K562 (cell line): ENCODE measurements around the gene CFAP141. TPM values are rescaled to one million over a fixed set of nuclear protein-coding genes. Genes with fewer than 3 reads are reported as not detected.

Experiments used
- BRCA1 ChIP-seq, 2 experiments: fragments of 450-650 bp in 1 of 2; sonication (generic) in 1 of 2; formaldehyde crosslinking in 1 of 2; IDR thresholded peaks; 2 replicates each; pipeline versions ENCODE4 v1.5.0 to v1.6.1; 2017 to 2020; ENCODE audit warnings: mild to moderate bottlenecking in 1 of 2, missing genetic modification reagents in 1 of 2
- CEBPB ChIP-seq: fragments of 450-650 bp; IDR thresholded peaks from 2 replicates; pipeline ENCODE4 v1.6.1; 2016; ENCODE audit warnings: missing genetic modification characterization, missing compliant biosample characterization
- CREB1 ChIP-seq, 2 experiments: sonication (generic) in 1 of 2; formaldehyde crosslinking in 1 of 2; IDR thresholded peaks; 2 replicates each; pipeline versions ENCODE4 v1.6.1 to v1.8.0; 2012 to 2022; ENCODE audit warnings: inconsistent platforms in 1 of 2, mild to moderate bottlenecking in 1 of 2, missing genetic modification reagents in 1 of 2, moderate library complexity in 1 of 2
- CREM ChIP-seq: IDR thresholded peaks from 2 replicates; pipeline ENCODE4 v1.6.1; 2014; ENCODE audit warnings: antibody characterized with exemption, low read depth
- CXXC5 ChIP-seq: fragments of 250-450 bp; sonication (Bioruptor Pico); IDR thresholded peaks from 2 replicates; pipeline ENCODE4 v1.8.0; 2022; ENCODE audit warnings: inconsistent platforms, mild to moderate bottlenecking, moderate library complexity
- ETS2 ChIP-seq: IDR thresholded peaks from 2 replicates; pipeline ENCODE4 v1.6.1; 2016; ENCODE audit warnings: borderline replicate concordance, missing genetic modification characterization, mild to moderate bottlenecking, moderate library complexity, missing compliant biosample characterization; ENCODE audit not compliant: poor library complexity, severe bottlenecking
- ETV5 ChIP-seq: sonication (generic); formaldehyde crosslinking; IDR thresholded peaks from 2 replicates; pipeline ENCODE4 v1.4.0; 2020; ENCODE audit warnings: low read depth, mild to moderate bottlenecking, missing genetic modification reagents
- GABPB1 ChIP-seq: sonication (generic); formaldehyde crosslinking; IDR thresholded peaks from 2 replicates; pipeline ENCODE4 v1.8.0; 2022; ENCODE audit warnings: mild to moderate bottlenecking, missing genetic modification reagents
- GTF2F1 ChIP-seq: IDR thresholded peaks from 2 replicates; pipeline ENCODE4 v1.6.1; 2011; ENCODE audit warnings: low read depth, low read length, improper control_type of control experiment
- MED1 ChIP-seq: sonication (generic); formaldehyde crosslinking; IDR thresholded peaks from 2 replicates; pipeline ENCODE4 v1.8.1; 2023; ENCODE audit warnings: missing genetic modification reagents, borderline replicate concordance
- NFIC ChIP-seq: fragments of 450-650 bp; IDR thresholded peaks from 2 replicates; pipeline ENCODE4 v1.6.1; 2017; ENCODE audit warnings: mild to moderate bottlenecking, inconsistent platforms
- NR3C1 ChIP-seq: sonication (generic); formaldehyde crosslinking; IDR thresholded peaks from 2 replicates; pipeline ENCODE4 v1.8.1; 2022; ENCODE audit warnings: missing genetic modification reagents
- POLR2B ChIP-seq: fragments of 450-650 bp; IDR thresholded peaks from 2 replicates; pipeline ENCODE4 v1.6.1; 2018; ENCODE audit warnings: low read depth; ENCODE audit not compliant: partially characterized antibody
- POLR2G ChIP-seq: fragments of 200-400 bp; formaldehyde crosslinking; IDR thresholded peaks from 2 replicates; pipeline ENCODE4 v1.6.1; 2017; ENCODE audit warnings: low read depth, mild to moderate bottlenecking, antibody characterized with exemption, low read length, moderate library complexity
- RBFOX2 ChIP-seq: fragments of 200-400 bp; formaldehyde crosslinking; IDR thresholded peaks from 2 replicates; pipeline ENCODE4 v1.6.1; 2017; ENCODE audit warnings: low read depth, mild to moderate bottlenecking, low read length, moderate library complexity
- RBM22 ChIP-seq: fragments of 200-400 bp; formaldehyde crosslinking; IDR thresholded peaks from 2 replicates; pipeline ENCODE4 v1.6.1; 2018; ENCODE audit warnings: low read length, low read depth; ENCODE audit not compliant: poor library complexity, severe bottlenecking
- SP1 ChIP-seq: sonication (generic); formaldehyde crosslinking; IDR thresholded peaks from 2 replicates; pipeline ENCODE4 v1.8.1; 2022; ENCODE audit warnings: mild to moderate bottlenecking, missing genetic modification reagents
- SREBF2 ChIP-seq: sonication (generic); formaldehyde crosslinking; IDR thresholded peaks from 2 replicates; pipeline ENCODE4 v1.4.0; 2020; ENCODE audit warnings: mild to moderate bottlenecking, missing genetic modification reagents
- ZBED1 ChIP-seq: IDR thresholded peaks from 2 replicates; pipeline ENCODE4 v1.6.1; 2014
- ZFP30 ChIP-seq: fragments of 250-450 bp; sonication (Bioruptor Pico); IDR thresholded peaks from 2 replicates; pipeline ENCODE4 v1.8.0; 2022; ENCODE audit warnings: moderate library complexity, mild to moderate bottlenecking, inconsistent platforms, borderline replicate concordance
- ZNF57 ChIP-seq: fragments of 450-650 bp; formaldehyde crosslinking; IDR thresholded peaks from 2 replicates; pipeline ENCODE4 v1.4.0; 2020; ENCODE audit warnings: mild to moderate bottlenecking, moderate library complexity
- ZNF586 ChIP-seq: fragments of 450-650 bp; formaldehyde crosslinking; conservative IDR thresholded peaks from 2 replicates; pipeline ENCODE4 v1.4.0; 2020; ENCODE audit warnings: mild to moderate bottlenecking, moderate library complexity
- polyA plus RNA-seq, 8 experiments: library from polyadenylated mRNA; depleted of rRNA in 4 of 8; stranded (reverse) in 5 of 8; unstranded in 3 of 8; fragments of >200 nt; fragmentation: Nextera tagmentation in 2 of 8; fragmentation: Illumina TruSeq in 1 of 8; extraction: Ambion mirVana in 2 of 8; extraction: Trizol in 1 of 8; gene quantifications; 2 replicates each; pipeline versions ENCODE4 v1.2.1 to v1.2.3, GENCODE V29; 2011 to 2014; ENCODE audit warnings: inconsistent platforms in 1 of 8, missing spikeins in 1 of 8
- total RNA-seq, 7 experiments: library from RNA; depleted of rRNA in 6 of 7; stranded (reverse); fragments of >200 nt in 6 of 7; fragmentation: Illumina TruSeq in 2 of 7; extraction: Trizol in 2 of 7; gene quantifications; 2 replicates each; pipeline versions ENCODE4 v1.2.1 to v1.2.3, GENCODE V29; 2011 to 2021; ENCODE audit warnings: low replicate concordance in 1 of 7
- TF ChIP-seq, protein P1 (sequence below), 2 experiments: IDR thresholded peaks; 2 replicates each; pipeline ENCODE4 v1.6.1; 2011; ENCODE audit warnings: borderline replicate concordance in 1 of 2, control low read depth in 1 of 2, low read depth in 1 of 2, low read length in 1 of 2, mild to moderate bottlenecking in 1 of 2, mixed read lengths in 1 of 2, moderate library complexity in 1 of 2; ENCODE audit not compliant: insufficient read depth in 1 of 2, insufficient read length in 1 of 2, poor library complexity in 1 of 2, severe bottlenecking in 1 of 2; ENCODE audit errors: extremely low read depth in 1 of 2
- TF ChIP-seq, protein P2 (sequence below): fragments of 250-450 bp; sonication (Bioruptor Pico); IDR thresholded peaks from 2 replicates; pipeline ENCODE4 v1.8.0; 2022; ENCODE audit warnings: inconsistent platforms

The CFAP141 gene
- total and polyA plus RNA-seq, 9 of the 15 experiments (the other 6 are each of a cell fraction or from before 2014, with no cell fraction given) = not detected

DNA sequence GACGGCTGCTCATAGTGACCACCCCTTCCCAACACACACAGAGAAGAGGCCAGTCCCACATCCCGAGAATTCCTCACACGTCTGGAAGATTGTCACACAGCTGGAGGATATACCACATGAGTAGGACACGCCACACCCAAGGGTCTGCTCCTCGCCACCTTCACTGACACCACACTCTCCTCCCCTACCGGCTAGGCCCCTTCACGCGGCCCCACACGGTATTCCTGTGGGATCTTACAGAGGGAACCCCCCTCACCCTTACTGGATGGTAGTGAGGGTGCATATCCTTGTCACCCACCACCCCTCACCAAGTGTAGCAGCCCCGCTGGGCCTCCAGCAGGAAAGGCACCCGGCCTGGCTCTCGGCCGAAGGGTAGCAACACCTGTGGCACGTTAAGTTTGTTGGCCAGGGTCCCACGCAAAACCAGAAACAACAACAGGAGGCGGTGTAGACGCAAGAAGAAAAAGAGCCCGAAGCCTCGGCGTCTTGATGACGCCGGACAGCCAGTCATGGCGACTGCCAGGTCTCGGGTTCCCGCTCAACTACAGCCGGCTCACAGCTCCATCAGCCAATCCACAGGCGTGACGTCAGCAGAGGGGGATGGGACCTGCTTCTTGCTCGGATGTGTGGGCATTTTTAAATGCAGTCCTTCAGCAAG lies 51.5 kb downstream of the CFAP141 start, which contains the start of gene NUP210L (continued):
- TF ChIP-seq, protein P1, sequence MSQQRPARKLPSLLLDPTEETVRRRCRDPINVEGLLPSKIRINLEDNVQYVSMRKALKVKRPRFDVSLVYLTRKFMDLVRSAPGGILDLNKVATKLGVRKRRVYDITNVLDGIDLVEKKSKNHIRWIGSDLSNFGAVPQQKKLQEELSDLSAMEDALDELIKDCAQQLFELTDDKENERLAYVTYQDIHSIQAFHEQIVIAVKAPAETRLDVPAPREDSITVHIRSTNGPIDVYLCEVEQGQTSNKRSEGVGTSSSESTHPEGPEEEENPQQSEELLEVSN (IDR thresholded peaks at IDR 0.05; ENCODE audit: borderline replicate concordance in 1 of 2, extremely low read depth in 1 of 2, insufficient read depth in 1 of 2, insufficient read length in 1 of 2, low read depth in 1 of 2, low read length in 1 of 2, poor library complexity in 1 of 2, severe bottlenecking in 1 of 2) = peak in 1 of 2 experiments; percentile 72
- peak; percentile 51 for TF ChIP-seq RBFOX2
- TF ChIP-seq RBM22 = peak; percentile 68
- peak; percentile 28; the same call in 1 of the 2 replicates for TF ChIP-seq CXXC5
- TF ChIP-seq POLR2B = peak; percentile 24
- TF ChIP-seq NFIC = peak; percentile 46; the same call in 1 of the 2 replicates
- TF ChIP-seq CEBPB (tag) = no peak
- TF ChIP-seq ETS2 (tag) = no peak
- no peak for TF ChIP-seq ZBED1
- no peak for TF ChIP-seq ZNF57 (CRISPR knock-in tag)
- 0 out of 2 replicates have a peak, but pooled peaks have one; percentile 13 for TF ChIP-seq CREB1 (IDR thresholded peaks at IDR 0.05)
- TF ChIP-seq CREB1 (CRISPR knock-in tag; IDR thresholded peaks at IDR 0.05) = 0 out of 2 replicates have a peak, but pooled peaks have one; percentile 40
- TF ChIP-seq ETV5 (CRISPR knock-in tag) = 0 out of 2 replicates have a peak, but pooled peaks have one; percentile 41
- TF ChIP-seq CREM = peak; percentile 78; the same call in 1 of the 2 replicates
- TF ChIP-seq MED1 = no peak
- TF ChIP-seq ZFP30 (CRISPR knock-in tag) = no peak
- no peak for TF ChIP-seq GTF2F1
- no peak for TF ChIP-seq NR3C1 (CRISPR knock-in tag)
- peak; percentile 71 for TF ChIP-seq POLR2G
- TF ChIP-seq SREBF2 (CRISPR knock-in tag) = no peak
- TF ChIP-seq, protein P2, sequence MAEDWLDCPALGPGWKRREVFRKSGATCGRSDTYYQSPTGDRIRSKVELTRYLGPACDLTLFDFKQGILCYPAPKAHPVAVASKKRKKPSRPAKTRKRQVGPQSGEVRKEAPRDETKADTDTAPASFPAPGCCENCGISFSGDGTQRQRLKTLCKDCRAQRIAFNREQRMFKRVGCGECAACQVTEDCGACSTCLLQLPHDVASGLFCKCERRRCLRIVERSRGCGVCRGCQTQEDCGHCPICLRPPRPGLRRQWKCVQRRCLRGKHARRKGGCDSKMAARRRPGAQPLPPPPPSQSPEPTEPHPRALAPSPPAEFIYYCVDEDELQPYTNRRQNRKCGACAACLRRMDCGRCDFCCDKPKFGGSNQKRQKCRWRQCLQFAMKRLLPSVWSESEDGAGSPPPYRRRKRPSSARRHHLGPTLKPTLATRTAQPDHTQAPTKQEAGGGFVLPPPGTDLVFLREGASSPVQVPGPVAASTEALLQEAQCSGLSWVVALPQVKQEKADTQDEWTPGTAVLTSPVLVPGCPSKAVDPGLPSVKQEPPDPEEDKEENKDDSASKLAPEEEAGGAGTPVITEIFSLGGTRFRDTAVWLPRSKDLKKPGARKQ = 0 out of 2 replicates have a peak, but pooled peaks have one; percentile 26
- TF ChIP-seq ZNF586 (CRISPR knock-in tag) = no peak
- no peak for TF ChIP-seq BRCA1 (IDR thresholded peaks at IDR 0.05)
- no peak for TF ChIP-seq BRCA1 (CRISPR knock-in tag; IDR thresholded peaks at IDR 0.05)
- no peak for TF ChIP-seq GABPB1 (CRISPR knock-in tag)
- no peak for TF ChIP-seq SP1 (CRISPR knock-in tag)
- TF ChIP-seq, all 486 proteins: peak for 14
